ENCODE data around the gene NUDT14.

NUDT14 gene

GRCh38 chr14:105145381-105146180, 35.5 kb downstream of the NUDT14 start:
- H3K27ac ChIP-seq (ENCODE audit: poor library complexity, severe bottlenecking): no peak overlapping the region
- no peaks in the 10 kb centered on the region for H3K27me3 ChIP-seq (ENCODE audit: insufficient read depth, poor library complexity, severe bottlenecking)
- TF ChIP-seq CTCF (IDR thresholded peaks at IDR 0.05; ENCODE audit: poor library complexity, severe bottlenecking): no peak
- peak; percentile 74 for DNase-seq (ENCODE audit: low spot score)
- H3K4me3 ChIP-seq (ENCODE audit: severe bottlenecking): no peak overlapping the region
- H3K4me1 ChIP-seq (ENCODE audit: insufficient read depth, poor library complexity, severe bottlenecking): no peaks in the 10 kb centered on the region
- no peaks in the 10 kb centered on the region for H3K9me3 ChIP-seq (ENCODE audit: severe bottlenecking)
- H3K36me3 ChIP-seq (ENCODE audit: low read depth): peaks cover 38% of the 10 kb centered on the region
- ATAC-seq (ENCODE audit: low read depth): no peak

GRCh38 chr14:105144666-105145380, 36.3 kb downstream of the NUDT14 start:
- H3K36me3 ChIP-seq (ENCODE audit: low read depth): peaks cover 40% of the 10 kb centered on the region
- H3K27ac ChIP-seq (ENCODE audit: poor library complexity, severe bottlenecking): no peak overlapping the region
- no peak for TF ChIP-seq CTCF (IDR thresholded peaks at IDR 0.05; ENCODE audit: poor library complexity, severe bottlenecking)
- no peaks in the 10 kb centered on the region for H3K27me3 ChIP-seq (ENCODE audit: insufficient read depth, poor library complexity, severe bottlenecking)
- no peak overlapping the region for H3K4me3 ChIP-seq (ENCODE audit: severe bottlenecking)
- ATAC-seq (ENCODE audit: low read depth) (peak; percentile 11; the same call in 1 of the 3 replicates), DNase-seq (ENCODE audit: low spot score) (peak; percentile 77)
- peaks cover 3% of the 10 kb centered on the region for H3K9me3 ChIP-seq (ENCODE audit: severe bottlenecking)
- no peaks in the 10 kb centered on the region for H3K4me1 ChIP-seq (ENCODE audit: insufficient read depth, poor library complexity, severe bottlenecking)

- Histone ChIP-seq H3K27me3 (ENCODE audit: insufficient read depth, poor library complexity, severe bottlenecking) (no peaks in the 10 kb centered on the region), H3K4me1 (ENCODE audit: insufficient read depth, poor library complexity, severe bottlenecking) (no peaks in the 10 kb centered on the region), H3K4me3 (ENCODE audit: severe bottlenecking) (no peak overlapping the region), H3K9me3 (ENCODE audit: severe bottlenecking) (peaks cover 4% of the 10 kb centered on the region), H3K27ac (ENCODE audit: poor library complexity, severe bottlenecking) (no peak overlapping the region), H3K36me3 (ENCODE audit: low read depth) (peaks cover 40% of the 10 kb centered on the region)
- ATAC-seq (ENCODE audit: low read depth) (no peak), DNase-seq (ENCODE audit: low spot score) (peak; percentile 72)
- TF ChIP-seq CTCF (IDR thresholded peaks at IDR 0.05; ENCODE audit: poor library complexity, severe bottlenecking): no peak
Observed at GRCh38 chr14:105144026-105144665, 37.0 kb downstream of the NUDT14 start.

GRCh38 chr14:105143451-105144025, 37.6 kb downstream of the NUDT14 start:
- Histone ChIP-seq H3K4me3 (ENCODE audit: severe bottlenecking) (no peak overlapping the region), H3K4me1 (ENCODE audit: insufficient read depth, poor library complexity, severe bottlenecking) (no peaks in the 10 kb centered on the region), H3K27ac (ENCODE audit: poor library complexity, severe bottlenecking) (no peak overlapping the region), H3K9me3 (ENCODE audit: severe bottlenecking) (peaks cover 4% of the 10 kb centered on the region), H3K27me3 (ENCODE audit: insufficient read depth, poor library complexity, severe bottlenecking) (no peaks in the 10 kb centered on the region), H3K36me3 (ENCODE audit: low read depth) (peaks cover 40% of the 10 kb centered on the region)
- DNase-seq (ENCODE audit: low spot score) (peak; percentile 68), ATAC-seq (ENCODE audit: low read depth) (no peak)
- no peak for TF ChIP-seq CTCF (IDR thresholded peaks at IDR 0.05; ENCODE audit: poor library complexity, severe bottlenecking)

Data from RWPE2 (cell line).